ENCODE data around the gene RBL1. TPM values are rescaled to one million over a fixed set of nuclear protein-coding genes. Genes with fewer than 3 reads are reported as not detected.

Gene RBL1, protein sequence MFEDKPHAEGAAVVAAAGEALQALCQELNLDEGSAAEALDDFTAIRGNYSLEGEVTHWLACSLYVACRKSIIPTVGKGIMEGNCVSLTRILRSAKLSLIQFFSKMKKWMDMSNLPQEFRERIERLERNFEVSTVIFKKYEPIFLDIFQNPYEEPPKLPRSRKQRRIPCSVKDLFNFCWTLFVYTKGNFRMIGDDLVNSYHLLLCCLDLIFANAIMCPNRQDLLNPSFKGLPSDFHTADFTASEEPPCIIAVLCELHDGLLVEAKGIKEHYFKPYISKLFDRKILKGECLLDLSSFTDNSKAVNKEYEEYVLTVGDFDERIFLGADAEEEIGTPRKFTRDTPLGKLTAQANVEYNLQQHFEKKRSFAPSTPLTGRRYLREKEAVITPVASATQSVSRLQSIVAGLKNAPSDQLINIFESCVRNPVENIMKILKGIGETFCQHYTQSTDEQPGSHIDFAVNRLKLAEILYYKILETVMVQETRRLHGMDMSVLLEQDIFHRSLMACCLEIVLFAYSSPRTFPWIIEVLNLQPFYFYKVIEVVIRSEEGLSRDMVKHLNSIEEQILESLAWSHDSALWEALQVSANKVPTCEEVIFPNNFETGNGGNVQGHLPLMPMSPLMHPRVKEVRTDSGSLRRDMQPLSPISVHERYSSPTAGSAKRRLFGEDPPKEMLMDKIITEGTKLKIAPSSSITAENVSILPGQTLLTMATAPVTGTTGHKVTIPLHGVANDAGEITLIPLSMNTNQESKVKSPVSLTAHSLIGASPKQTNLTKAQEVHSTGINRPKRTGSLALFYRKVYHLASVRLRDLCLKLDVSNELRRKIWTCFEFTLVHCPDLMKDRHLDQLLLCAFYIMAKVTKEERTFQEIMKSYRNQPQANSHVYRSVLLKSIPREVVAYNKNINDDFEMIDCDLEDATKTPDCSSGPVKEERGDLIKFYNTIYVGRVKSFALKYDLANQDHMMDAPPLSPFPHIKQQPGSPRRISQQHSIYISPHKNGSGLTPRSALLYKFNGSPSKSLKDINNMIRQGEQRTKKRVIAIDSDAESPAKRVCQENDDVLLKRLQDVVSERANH
- 12.9 and 29.5 TPM in 2 replicates for total RNA-seq

DNA sequence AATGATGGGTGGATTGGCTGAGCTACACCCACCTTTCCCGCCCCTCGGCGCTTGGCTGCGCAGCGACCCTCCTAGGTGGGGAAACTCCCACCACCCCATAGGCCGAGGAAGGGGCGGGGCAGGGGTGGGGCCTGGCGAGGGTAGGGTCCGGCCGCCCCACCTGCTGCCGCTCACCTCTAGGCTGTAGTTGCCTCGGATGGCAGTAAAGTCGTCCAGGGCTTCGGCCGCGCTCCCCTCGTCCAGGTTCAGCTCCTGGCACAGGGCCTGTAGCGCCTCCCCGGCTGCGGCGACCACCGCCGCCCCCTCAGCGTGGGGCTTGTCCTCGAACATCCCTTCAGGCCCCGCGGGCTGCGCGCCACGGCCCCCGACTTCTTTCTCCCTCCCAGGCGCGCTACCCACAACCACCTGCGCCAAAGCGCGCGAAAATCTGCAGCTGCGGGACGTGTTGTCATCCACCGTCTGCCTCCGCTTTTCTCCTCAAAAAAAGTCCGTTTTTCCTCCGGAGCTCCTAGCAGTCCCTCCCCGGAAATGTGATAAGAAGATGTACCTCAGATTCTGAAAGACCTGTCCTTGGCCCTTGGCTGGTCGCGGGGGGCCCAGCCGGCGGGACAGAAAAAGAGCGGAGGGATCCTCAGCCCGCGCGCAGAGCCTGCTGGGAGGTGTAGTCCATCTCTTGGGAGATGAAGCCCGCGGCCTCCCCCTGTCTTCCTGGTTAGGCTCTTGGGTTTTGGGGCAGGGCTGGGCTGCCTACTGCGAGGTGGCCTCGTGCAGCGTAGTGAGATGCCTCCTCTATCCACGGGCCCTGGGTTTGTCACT, at the start of gene RBL1:
Gene RBL1 (minus strand): TSS at position 399 of the 816 bp plus-strand sequence. CDS start 69 bp downstream, at position 330.

DNA sequence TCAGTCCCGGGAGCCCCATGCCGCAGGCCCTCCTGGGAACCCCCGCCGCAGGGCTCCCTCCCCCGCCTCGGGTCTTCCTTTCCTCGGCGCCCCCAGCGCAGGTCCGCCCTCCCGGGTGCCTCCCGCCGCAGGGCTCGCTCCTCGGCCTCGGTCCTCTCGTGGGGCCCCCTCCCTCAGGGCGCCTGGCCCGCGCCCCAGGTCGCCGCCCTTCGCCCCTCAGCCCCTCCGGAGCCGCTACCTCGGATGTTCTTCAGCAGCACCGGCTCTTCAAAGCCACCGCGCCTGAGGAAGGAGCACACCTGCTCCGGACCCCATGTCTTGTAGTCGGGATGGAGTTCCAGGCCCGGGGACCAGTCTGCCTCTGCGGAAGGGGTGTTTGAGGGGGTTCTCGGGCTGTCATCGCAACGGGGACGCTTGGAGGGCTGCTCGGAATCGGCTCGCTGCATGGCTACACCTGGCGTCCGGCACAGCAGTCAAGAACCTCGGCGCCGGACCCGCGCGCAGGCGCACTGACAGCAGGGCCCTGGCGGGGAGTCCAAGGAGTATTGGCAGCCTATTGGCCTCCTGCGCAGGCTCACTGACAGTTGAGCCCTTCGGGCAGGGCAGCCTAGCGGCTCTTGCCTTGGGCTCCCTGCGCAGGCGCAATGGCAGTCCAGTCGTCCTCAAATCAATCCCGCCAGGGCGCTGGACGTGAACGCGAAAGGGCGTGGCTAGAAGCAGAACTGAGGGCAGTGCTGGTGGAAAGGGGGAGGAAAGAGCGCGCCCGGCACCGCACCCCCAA, 144.4 kb downstream of the RBL1 start, which contains the start of gene SAMHD1:
Gene SAMHD1 (minus strand): TSS at position 511 of the 781 bp plus-strand sequence. CDS start 65 bp downstream, at position 446.

Other genes with a start within 250 kb of the RBL1 start
- 0.11 TPM in 1 of 2 replicates, not detected in the other for gene TLDC2, start 219.9 kb downstream of the RBL1 start, total RNA-seq
- gene SAMHD1, start 144.3 kb downstream of the RBL1 start, total RNA-seq: 20.6 and 23.2 TPM in 2 replicates
- 224 and 304 TPM in 2 replicates for gene RPN2, start 83.3 kb upstream of the RBL1 start, total RNA-seq
- gene MROH8, start 83.6 kb upstream of the RBL1 start, total RNA-seq: 1.1 and 1.4 TPM in 2 replicates
- gene GHRH, start 165.8 kb upstream of the RBL1 start, total RNA-seq: not detected in 2 replicates
- gene MANBAL, start 193.7 kb upstream of the RBL1 start, total RNA-seq: 21.0 and 29.2 TPM in 2 replicates

Data from uterine smooth muscle cell (primary cell).